Measurements from ENCODE around the gene TMSB4X.

- TF ChIP-seq POU5F1 (IDR thresholded peaks at IDR 0.05; ENCODE audit: low read depth, low read length) (no peak), RAD21 (IDR thresholded peaks at IDR 0.05 in 1 of 2, conservative IDR thresholded peaks at IDR 0.05 in 1 of 2; ENCODE audit: low read depth in 2 of 2, low read length in 2 of 2) (no peak), CTCF (IDR thresholded peaks at IDR 0.05; ENCODE audit: control extremely low read depth in 1 of 3, insufficient read depth in 1 of 3, low read depth in 1 of 3, low read length in 3 of 3) (no peak), JUND (IDR thresholded peaks at IDR 0.05; ENCODE audit: low read length) (no peak), POLR2A (IDR thresholded peaks at IDR 0.05; ENCODE audit: control extremely low read depth in 1 of 2, low read depth in 2 of 2, low read length in 2 of 2) (no peak), EGR1 (IDR thresholded peaks at IDR 0.05; ENCODE audit: borderline replicate concordance, low read depth, low read length) (no peak), JUN (IDR thresholded peaks at IDR 0.05; ENCODE audit: low read depth, low read length) (no peak), HDAC2 (IDR thresholded peaks at IDR 0.05; ENCODE audit: borderline replicate concordance in 1 of 2, low read depth in 2 of 2, low read length in 2 of 2) (no peak), CBX5 (IDR thresholded peaks at IDR 0.05; ENCODE audit: low read depth, low read length) (no peak)
- TF ChIP-seq, protein P1, sequence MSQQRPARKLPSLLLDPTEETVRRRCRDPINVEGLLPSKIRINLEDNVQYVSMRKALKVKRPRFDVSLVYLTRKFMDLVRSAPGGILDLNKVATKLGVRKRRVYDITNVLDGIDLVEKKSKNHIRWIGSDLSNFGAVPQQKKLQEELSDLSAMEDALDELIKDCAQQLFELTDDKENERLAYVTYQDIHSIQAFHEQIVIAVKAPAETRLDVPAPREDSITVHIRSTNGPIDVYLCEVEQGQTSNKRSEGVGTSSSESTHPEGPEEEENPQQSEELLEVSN (IDR thresholded peaks at IDR 0.05) = no peak
Observed at GRCh38 chrX:12958461-12958860, 16.4 kb upstream of the TMSB4X start.

All from H1 (cell line).